B cell (primary cell): Measurements from ENCODE around the gene TRIM47. TPM values are rescaled to one million over a fixed set of nuclear protein-coding genes. Genes with fewer than 3 reads are reported as not detected.
A peak's percentile ranks its signal among the peaks of the same experiment; 100 is the strongest.
"Not testable (repeated sequence)": the region's sequence is repeated elsewhere in the genome, so short reads cannot be mapped to it uniquely, and the experiment has no call there.

Experiments used
- ATAC-seq: fragments of 200-7000 bp; cut with Tn5 transposase; one replicate; pipeline ENCODE4 v1.10.0; 2021; ENCODE audit warnings: low read depth, mild to moderate bottlenecking, moderate number of reproducible peaks, moderate library complexity
- CTCF ChIA-PET: fragments of 350-600 bp; sonication (Branson Sonifier 250); formaldehyde crosslinking; loops from one replicate; lab custom pipeline; 2021; ENCODE audit warnings: antibody characterized with exemption, inconsistent platforms; lab: Charles Lee
- POLR2A ChIA-PET: fragments of 350-600 bp; sonication (Branson Sonifier 250); formaldehyde crosslinking; loops from one replicate; lab custom pipeline; 2021; ENCODE audit warnings: antibody characterized with exemption; lab: Charles Lee
- DNase-seq: peaks from one replicate; pipeline ENCODE4 v3.0.0; 2013
- H2AFZ ChIP-seq: 2 replicates; pipeline ENCODE4 v1.6.1; 2012; ENCODE audit warnings: mild to moderate bottlenecking, low read depth, low read length; ENCODE audit not compliant: insufficient read depth, poor library complexity, severe bottlenecking
- H3K27ac ChIP-seq, 2 donors: 1 replicate in 1 of 2; 2 replicates in 1 of 2; pipeline ENCODE4 v1.5.1; 2012 to 2013; ENCODE audit warnings: low read length in 2 of 2, mild to moderate bottlenecking in 2 of 2, moderate library complexity in 1 of 2
- H3K27me3 ChIP-seq, 4 experiments: fragments of 200-600 bp in 1 of 4; sonication (generic) in 1 of 4; replicated peaks in 1 of 4; 1 replicate in 2 of 4; 2 replicates in 2 of 4; pipeline versions ENCODE4 v1.6.1 to v1.7.0; 2013 to 2016; ENCODE audit warnings: low read length in 3 of 4, mild to moderate bottlenecking in 2 of 4, mixed read lengths in 1 of 4, moderate library complexity in 1 of 4; ENCODE audit not compliant: insufficient read depth in 4 of 4, control insufficient read depth in 3 of 4; ENCODE audit errors: control extremely low read depth in 1 of 4
- H3K36me3 ChIP-seq, 2 experiments: replicated peaks in 1 of 2; 1 replicate in 1 of 2; 2 replicates in 1 of 2; pipeline versions ENCODE4 v1.6.1 to v1.7.1; 2013; ENCODE audit warnings: low read length in 1 of 2; ENCODE audit not compliant: insufficient read depth in 2 of 2, control insufficient read depth in 1 of 2; ENCODE audit errors: control extremely low read depth in 1 of 2, extremely low read depth in 1 of 2
- H3K4me1 ChIP-seq, 2 donors: fragments of 200-600 bp in 1 of 2; sonication (generic) in 1 of 2; 1 replicate in 1 of 2; 2 replicates in 1 of 2; pipeline versions ENCODE4 v1.5.1 to v1.6.1; 2013 to 2017; ENCODE audit warnings: low read length in 2 of 2; ENCODE audit not compliant: control insufficient read depth in 2 of 2, insufficient read depth in 2 of 2
- H3K4me2 ChIP-seq: replicated peaks from 2 replicates; pipeline ENCODE3; 2012; ENCODE audit warnings: mild to moderate bottlenecking, low read depth, low read length; ENCODE audit not compliant: poor library complexity, severe bottlenecking
- H3K4me3 ChIP-seq, 5 experiments: fragments of 200-600 bp in 1 of 5; sonication (generic) in 1 of 5; 1 replicate in 3 of 5; 2 replicates in 2 of 5; pipeline versions ENCODE4 v1.5.1 to v1.7.0; 2011 to 2016; ENCODE audit warnings: low read length in 4 of 5, mild to moderate bottlenecking in 4 of 5, low read depth in 2 of 5, control low read depth in 1 of 5, moderate library complexity in 1 of 5; ENCODE audit not compliant: insufficient read depth in 1 of 5; ENCODE audit errors: control extremely low read depth in 1 of 5, extremely low read depth in 1 of 5
- H3K79me2 ChIP-seq: fragments of 200-600 bp; sonication (generic); one replicate; pipeline ENCODE4 v1.6.0; 2016; ENCODE audit warnings: low read length; ENCODE audit not compliant: control insufficient read depth, insufficient read depth
- H3K9ac ChIP-seq: fragments of 200-600 bp; sonication (generic); 2 replicates; pipeline ENCODE4 v1.6.1; 2017; ENCODE audit warnings: mild to moderate bottlenecking, low read length, moderate library complexity
- H3K9me3 ChIP-seq, 3 donors: one replicate each; pipeline versions ENCODE4 v1.6.1 to v1.7.1; 2013; ENCODE audit warnings: low read length in 2 of 3; ENCODE audit not compliant: control insufficient read depth in 2 of 3, insufficient read depth in 1 of 3; ENCODE audit errors: control extremely low read depth in 1 of 3
- H4K20me1 ChIP-seq: 2 replicates; pipeline ENCODE4 v1.6.0; 2012; ENCODE audit warnings: mild to moderate bottlenecking, low read length; ENCODE audit not compliant: insufficient read depth, control insufficient read depth, poor library complexity, severe bottlenecking
- H3K27ac Mint-ChIP-seq: one replicate; pipeline ENCODE4 v1.8.0; 2021; ENCODE audit warnings: mixed read lengths
- H3K27me3 Mint-ChIP-seq: one replicate; pipeline ENCODE4 v1.8.0; 2021; ENCODE audit warnings: mixed read lengths
- H3K4me1 Mint-ChIP-seq: one replicate; pipeline ENCODE4 v1.8.0; 2021; ENCODE audit warnings: mixed read lengths
- H3K4me3 Mint-ChIP-seq: one replicate; pipeline ENCODE4 v1.8.0; 2021; ENCODE audit warnings: mixed read lengths
- H3K9me3 Mint-ChIP-seq: one replicate; pipeline ENCODE4 v1.8.0; 2022; ENCODE audit warnings: mixed read lengths; ENCODE audit not compliant: insufficient read depth
- EZH2 ChIP-seq: IDR thresholded peaks from 2 replicates; pipeline ENCODE4 v1.6.1; 2012; ENCODE audit warnings: borderline replicate concordance, low read depth, mild to moderate bottlenecking, moderate library complexity, low read length; ENCODE audit not compliant: insufficient read depth, poor library complexity, severe bottlenecking
- WGBS: methylation state at CpG from one replicate; pipeline ENCODE4 v1.1.5; 2013; ENCODE audit warnings: missing lambda C conversion rate; ENCODE audit not compliant: insufficient coverage; 5-methylcytosine and 5-hydroxymethylcytosine counted together
- intact Hi-C: fragments of 100-400 bp; cut with micrococcal nuclease; formaldehyde crosslinking; loops from one replicate; pipeline ENCODE4 v1.10.0; 2022
- polyA plus RNA-seq: library from polyadenylated mRNA; depleted of rRNA; stranded (reverse); fragments of >200 nt; gene quantifications from 2 replicates; pipeline ENCODE4 v1.2.3, GENCODE V29; 2012
- total RNA-seq, 2 donors: library from RNA; stranded (reverse); fragments of 120-200 nt in 1 of 2; gene quantifications; 1 replicate in 1 of 2; 2 replicates in 1 of 2; pipeline versions ENCODE4 v1.2.3 to v1.2.4, GENCODE V29; 2013 to 2022
- TF ChIP-seq, protein P1 (sequence below): fragments of 200-600 bp; IDR thresholded peaks from one replicate; pipeline ENCODE4 v1.8.0; 2022; ENCODE audit warnings: antibody characterized with exemption, mild to moderate bottlenecking

The TRIM47 gene
- total and polyA plus RNA-seq, 2 donors (not counting 1 experiment from before 2014, with no cell fraction given), result 6.4 to 8.3 TPM

DNA sequence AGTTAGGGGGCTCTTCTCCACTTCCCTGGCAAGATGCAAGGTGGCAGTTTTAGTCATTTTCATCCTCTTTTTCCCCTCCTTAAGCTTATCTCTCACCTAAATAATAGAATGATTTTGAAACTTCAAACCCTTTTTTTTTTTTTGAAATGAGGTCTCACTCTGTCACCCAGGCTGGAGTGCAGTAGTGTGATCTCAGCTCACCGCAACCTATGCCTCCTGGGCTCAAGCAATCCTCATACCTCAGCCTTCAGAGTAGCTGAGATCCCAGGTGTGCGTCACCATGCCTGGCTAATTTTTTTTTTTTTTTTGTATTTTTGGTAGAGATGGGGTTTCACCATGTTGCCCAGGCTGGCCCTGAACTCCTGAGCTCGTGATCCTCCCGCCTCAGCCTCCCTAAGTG is 13.5 kb downstream of the TRIM47 start:
- POLR2A ChIA-PET, result interaction anchor here (0.6 to 1.6 kb wide), 5 partner anchors 10 to 130 kb away, joined by 3 to 12 read pairs (median 5); partner anchors contain the start of gene WBP2
- H3K9me3 ChIP-seq, H3K36me3 ChIP-seq, H3K27me3 Mint-ChIP-seq, H4K20me1 ChIP-seq, H3K4me3 ChIP-seq, H3K79me2 ChIP-seq, H3K9me3 Mint-ChIP-seq, DNase-seq, H3K27me3 ChIP-seq: not testable (repeated sequence)
- H3K4me3 Mint-ChIP-seq, result peak overlapping the region; percentile 64
- intact Hi-C loops, result loop anchor here (1.0 kb wide), 2 partner anchors 10 to 11 kb away; partner anchors contain the start of gene WBP2
- H3K27ac Mint-ChIP-seq, result peak overlapping the region; percentile 93
- Histone ChIP-seq H3K4me1 (peaks cover 13 to 19% of the 10 kb centered on the region in 2 donors), H3K4me2 (peak overlapping the region; percentile 48), H3K9ac (peak overlapping the region; percentile 3), H2AFZ (peak overlapping the region; percentile 56), H3K27ac (peak overlapping the region; percentile 78 to 82)
- peak; percentile 11 for ATAC-seq
- peaks cover 22% of the 10 kb centered on the region for H3K4me1 Mint-ChIP-seq
- CTCF ChIA-PET, result interaction anchor here (0.8 to 3.3 kb wide), 7 partner anchors 10 to 140 kb away, joined by 3 to 13 read pairs (median 3); partner anchors contain the start of genes TRIM65 and WBP2
- 86% methylated on average over 2 of the region's 4 CpGs for WGBS

DNA sequence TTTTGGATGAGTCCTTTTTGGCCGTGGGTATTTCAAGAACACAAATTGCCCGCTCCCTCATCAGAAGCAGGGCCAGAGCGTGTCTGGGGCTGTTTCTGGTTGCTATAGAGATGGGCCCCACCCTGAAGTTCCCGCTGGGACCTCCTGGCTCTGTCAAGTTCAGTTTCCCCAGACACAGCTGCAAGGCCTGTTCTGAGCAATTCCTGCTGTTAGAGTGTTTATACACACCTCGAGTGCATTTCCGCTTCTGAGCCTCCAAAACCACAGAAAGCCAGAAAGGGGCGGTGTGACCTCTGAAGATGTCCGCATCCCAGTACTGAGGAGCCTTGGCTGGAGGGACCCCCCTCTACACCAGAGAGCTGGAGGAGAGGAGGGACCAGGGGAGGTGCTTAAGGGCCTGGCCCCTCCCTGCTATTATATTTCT is 13.9 kb downstream of the TRIM47 start:
- Histone ChIP-seq H3K36me3 (no peaks in the 10 kb centered on the region), H3K4me1 (peaks cover 15 to 23% of the 10 kb centered on the region in 2 donors), H3K79me2 (no peaks in the 10 kb centered on the region), H3K27ac (peak overlapping the region; percentile 78 to 82), H3K27me3 (no peaks in the 10 kb centered on the region), H3K9me3 (no peaks in the 10 kb centered on the region), H3K4me3 (no peak overlapping the region), H3K9ac (peak overlapping the region; percentile 3), H2AFZ (peak overlapping the region; percentile 56), H4K20me1 (no peaks in the 10 kb centered on the region), H3K4me2 (peak overlapping the region; percentile 48)
- ChIA-PET POLR2A (interaction anchor here (0.6 to 1.6 kb wide), 5 partner anchors 9 to 130 kb away, joined by 3 to 12 read pairs (median 5); partner anchors contain the start of genes UNK and WBP2), CTCF (interaction anchor here (0.8 to 3.3 kb wide), 7 partner anchors 9 to 141 kb away, joined by 3 to 13 read pairs (median 3); partner anchors contain the start of genes TRIM65 and WBP2)
- 4% methylated on average over 4 of the region's 8 CpGs for WGBS
- intact Hi-C loops, result loop anchor here (1.0 kb wide), 2 partner anchors 9 to 12 kb away; partner anchors contain the start of gene WBP2
- Mint-ChIP-seq H3K27ac (peak overlapping the region; percentile 93), H3K4me1 (peaks cover 23% of the 10 kb centered on the region), H3K9me3 (no peaks in the 10 kb centered on the region), H3K27me3 (no peaks in the 10 kb centered on the region), H3K4me3 (peak overlapping the region; percentile 64)
- TF ChIP-seq, protein P1, sequence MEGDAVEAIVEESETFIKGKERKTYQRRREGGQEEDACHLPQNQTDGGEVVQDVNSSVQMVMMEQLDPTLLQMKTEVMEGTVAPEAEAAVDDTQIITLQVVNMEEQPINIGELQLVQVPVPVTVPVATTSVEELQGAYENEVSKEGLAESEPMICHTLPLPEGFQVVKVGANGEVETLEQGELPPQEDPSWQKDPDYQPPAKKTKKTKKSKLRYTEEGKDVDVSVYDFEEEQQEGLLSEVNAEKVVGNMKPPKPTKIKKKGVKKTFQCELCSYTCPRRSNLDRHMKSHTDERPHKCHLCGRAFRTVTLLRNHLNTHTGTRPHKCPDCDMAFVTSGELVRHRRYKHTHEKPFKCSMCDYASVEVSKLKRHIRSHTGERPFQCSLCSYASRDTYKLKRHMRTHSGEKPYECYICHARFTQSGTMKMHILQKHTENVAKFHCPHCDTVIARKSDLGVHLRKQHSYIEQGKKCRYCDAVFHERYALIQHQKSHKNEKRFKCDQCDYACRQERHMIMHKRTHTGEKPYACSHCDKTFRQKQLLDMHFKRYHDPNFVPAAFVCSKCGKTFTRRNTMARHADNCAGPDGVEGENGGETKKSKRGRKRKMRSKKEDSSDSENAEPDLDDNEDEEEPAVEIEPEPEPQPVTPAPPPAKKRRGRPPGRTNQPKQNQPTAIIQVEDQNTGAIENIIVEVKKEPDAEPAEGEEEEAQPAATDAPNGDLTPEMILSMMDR, result no peak
- no peak for TF ChIP-seq EZH2
- ATAC-seq (peak; percentile 88), DNase-seq (peak; percentile 88)
